GM18909 (cell line): Measurements from ENCODE around the gene OR52N5.

ENCODE experiments used
- ATAC-seq: cut with Tn5 transposase; IDR thresholded peaks from one replicate; pipeline ENCODE4 v1.9.1; 2021; ENCODE audit warnings: mild to moderate bottlenecking; ENCODE audit not compliant: unreplicated experiment, poor library complexity

OR52N5 gene

DNA sequence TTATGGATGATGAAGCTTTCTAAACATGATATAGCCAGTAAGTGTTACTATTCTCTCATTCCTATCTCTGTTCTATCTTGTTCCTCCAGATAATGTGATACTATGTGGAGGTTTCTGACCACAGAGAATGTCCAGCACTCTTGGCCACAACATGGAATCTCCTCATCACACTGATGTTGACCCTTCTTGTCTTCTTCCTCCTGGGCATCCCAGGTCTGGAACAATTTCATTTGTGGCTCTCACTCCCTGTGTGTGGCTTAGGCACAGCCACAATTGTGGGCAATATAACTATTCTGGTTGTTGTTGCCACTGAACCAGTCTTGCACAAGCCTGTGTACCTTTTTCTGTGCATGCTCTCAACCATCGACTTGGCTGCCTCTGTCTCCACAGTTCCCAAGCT is 56.8 kb downstream of the OR52N5 start:
- no peak for ATAC-seq
